DOHH2 (cell line): ENCODE measurements around the gene EXOC8.

ENCODE experiments used
- CTCF ChIP-seq: fragments of 200-600 bp; sonication (generic); IDR thresholded peaks from one replicate; pipeline ENCODE4 v1.5.1; 2014; ENCODE audit warnings: antibody characterized with exemption, mild to moderate bottlenecking, low read depth, low read length; ENCODE audit not compliant: poor library complexity, severe bottlenecking
- EZH2phosphoT487 ChIP-seq: fragments of 200-600 bp; sonication (generic); IDR thresholded peaks from 2 replicates; pipeline ENCODE4 v1.6.1; 2017; ENCODE audit warnings: borderline replicate concordance, mild to moderate bottlenecking, antibody characterized with exemption, low read length, moderate library complexity, mixed read lengths

- TF ChIP-seq CTCF (no peak), EZH2phosphoT487 (no peak)
Measured at GRCh38 chr1:231376101-231376500, 38.4 kb upstream of the EXOC8 start.
